SJCRH30 (cell line): ENCODE data around the gene MRPS35. TPM values are rescaled to one million over a fixed set of nuclear protein-coding genes. Genes with fewer than 3 reads are reported as not detected.

ENCODE experiments used
- DNase-seq, 2 experiments: peaks; one replicate each; pipeline ENCODE4 v3.0.0-alpha.2; 2015 to 2020
- H3K27ac ChIP-seq: fragments of 250-450 bp; sonication (Bioruptor Pico); 2 replicates; pipeline ENCODE4 v1.5.1; 2020; ENCODE audit warnings: mild to moderate bottlenecking, moderate library complexity
- H3K27me3 ChIP-seq: fragments of 250-450 bp; sonication (Bioruptor Pico); 2 replicates; pipeline ENCODE4 v1.5.1; 2020; ENCODE audit warnings: mild to moderate bottlenecking, moderate library complexity
- H3K36me3 ChIP-seq: fragments of 250-450 bp; sonication (Bioruptor Pico); 2 replicates; pipeline ENCODE4 v1.5.1; 2020; ENCODE audit warnings: mild to moderate bottlenecking, moderate library complexity
- H3K4me1 ChIP-seq: fragments of 250-450 bp; sonication (Bioruptor Pico); 2 replicates; pipeline ENCODE4 v1.5.1; 2020; ENCODE audit warnings: mild to moderate bottlenecking, moderate library complexity
- H3K4me3 ChIP-seq: fragments of 250-450 bp; sonication (Bioruptor Pico); 2 replicates; pipeline ENCODE4 v1.5.1; 2020; ENCODE audit warnings: mild to moderate bottlenecking, moderate library complexity
- H3K9me3 ChIP-seq: fragments of 250-450 bp; sonication (Bioruptor Pico); replicated peaks from 2 replicates; pipeline ENCODE4 v1.5.1; 2020; ENCODE audit warnings: mild to moderate bottlenecking, moderate library complexity
- total RNA-seq: library from RNA; depleted of rRNA; stranded (reverse); fragments of >200 nt; shearing (Covaris generic); gene quantifications from 2 replicates; pipeline ENCODE4 v1.2.3, GENCODE V29; 2014

MRPS35 gene
- total RNA-seq, 1 experiment from 2014 or later = 88.3 TPM

DNA sequence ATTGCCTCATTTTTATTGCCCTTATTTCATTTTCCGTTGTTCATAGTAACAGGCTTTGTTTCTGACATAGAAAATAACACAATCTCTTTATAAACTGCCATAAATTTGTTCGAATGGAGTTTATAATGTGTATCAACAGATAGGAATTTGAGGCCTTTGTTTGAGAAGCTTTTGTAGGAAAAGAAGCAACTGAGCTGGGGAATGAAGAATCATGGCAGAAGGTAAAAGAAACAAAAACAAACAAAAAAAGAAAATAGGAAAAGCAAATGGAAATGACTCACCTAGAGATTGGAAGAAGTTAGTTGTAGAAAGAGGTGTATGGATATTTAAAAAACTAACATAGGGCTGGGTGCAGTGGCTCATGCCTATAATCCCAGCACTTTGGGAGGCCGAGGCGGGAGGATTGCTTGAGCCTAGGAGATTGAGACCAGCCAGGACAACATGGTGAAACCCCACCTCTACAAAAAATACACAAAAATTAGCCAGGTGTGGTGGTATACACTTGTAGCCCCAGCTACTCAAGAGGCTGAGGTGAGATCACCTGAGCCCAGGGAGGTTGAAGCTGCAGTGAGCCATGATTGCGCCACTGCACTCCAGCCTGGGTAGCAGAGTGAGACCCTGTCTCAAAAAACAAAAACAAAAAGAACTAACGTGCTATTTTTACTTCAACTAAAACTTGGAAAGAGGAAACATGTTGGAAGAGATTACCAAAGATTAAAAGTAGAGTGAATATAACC, 14.9 kb upstream of the MRPS35 start:
- no peak overlapping the region for H3K4me3 ChIP-seq
- no peaks in the 10 kb centered on the region for H3K9me3 ChIP-seq
- no peak for DNase-seq
- H3K27me3 ChIP-seq = no peaks in the 10 kb centered on the region
- H3K4me1 ChIP-seq = no peaks in the 10 kb centered on the region
- H3K27ac ChIP-seq = no peak overlapping the region
- peaks cover 25% of the 10 kb centered on the region for H3K36me3 ChIP-seq

DNA sequence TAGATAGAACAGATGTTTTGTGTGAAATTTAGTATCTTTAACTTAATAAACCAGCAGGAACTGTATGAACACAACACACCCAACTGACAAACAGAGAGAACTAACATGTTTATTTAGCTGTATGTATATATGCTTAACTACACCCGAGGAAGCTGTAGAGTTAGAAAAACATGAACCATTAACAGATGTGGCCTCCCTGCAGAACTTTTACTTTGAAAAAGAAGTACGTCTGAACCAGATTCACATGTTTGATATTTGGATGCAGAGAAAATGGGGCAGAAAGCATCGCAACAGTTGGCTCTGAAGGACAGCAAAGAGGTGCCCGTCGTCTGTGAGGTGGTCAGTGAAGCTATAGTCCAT, 14.4 kb upstream of the MRPS35 start, which contains the start of gene REP15:
Gene REP15 (plus strand): TSS at position 155 of the 360 bp plus-strand sequence. CDS start 116 bp downstream, at position 271.
- DNase-seq = no peak
- Histone ChIP-seq H3K27ac (no peak within 1 kb of the TSS), H3K27me3 (no peaks in the 10 kb centered on the region), H3K4me3 (no peak within 1 kb of the TSS), H3K9me3 (no peaks in the 10 kb centered on the region), H3K36me3 (peaks cover 24% of the 10 kb centered on the region), H3K4me1 (no peaks in the 10 kb centered on the region)

DNA sequence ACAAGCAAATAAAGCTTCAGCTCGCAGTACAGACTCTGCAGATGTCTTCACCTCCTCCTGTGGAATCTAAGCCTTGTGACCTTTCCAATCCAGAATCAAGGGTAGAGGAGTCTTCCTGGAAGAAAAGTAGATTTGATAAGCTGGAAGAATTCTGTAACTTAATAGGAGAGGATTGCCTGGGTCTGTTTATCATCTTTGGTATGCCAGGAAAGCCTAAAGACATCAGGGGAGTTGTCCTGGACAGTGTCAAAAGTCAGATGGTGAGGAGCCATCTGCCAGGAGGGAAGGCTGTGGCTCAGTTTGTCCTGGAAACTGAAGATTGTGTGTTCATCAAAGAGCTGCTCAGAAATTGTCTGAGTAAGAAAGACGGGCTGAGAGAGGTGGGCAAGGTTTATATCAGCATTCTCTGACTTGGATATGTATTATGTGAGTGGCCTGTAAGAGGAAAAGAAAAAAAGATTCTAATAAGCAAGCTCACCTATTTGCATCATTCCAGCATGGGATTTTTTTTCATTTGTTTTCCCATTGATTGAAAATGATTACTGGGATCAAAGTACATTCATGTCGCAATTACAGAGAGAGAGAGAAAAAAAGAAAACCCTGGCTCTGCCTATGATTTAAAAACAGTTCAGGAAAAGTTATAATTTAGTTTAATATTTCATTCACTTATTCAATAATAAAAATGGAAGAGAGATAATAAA, 13.6 kb upstream of the MRPS35 start:
- Histone ChIP-seq H3K9me3 (no peaks in the 10 kb centered on the region), H3K36me3 (peaks cover 19% of the 10 kb centered on the region), H3K27ac (no peak overlapping the region), H3K27me3 (no peaks in the 10 kb centered on the region), H3K4me1 (no peaks in the 10 kb centered on the region), H3K4me3 (no peak overlapping the region)
- no peak for DNase-seq

DNA sequence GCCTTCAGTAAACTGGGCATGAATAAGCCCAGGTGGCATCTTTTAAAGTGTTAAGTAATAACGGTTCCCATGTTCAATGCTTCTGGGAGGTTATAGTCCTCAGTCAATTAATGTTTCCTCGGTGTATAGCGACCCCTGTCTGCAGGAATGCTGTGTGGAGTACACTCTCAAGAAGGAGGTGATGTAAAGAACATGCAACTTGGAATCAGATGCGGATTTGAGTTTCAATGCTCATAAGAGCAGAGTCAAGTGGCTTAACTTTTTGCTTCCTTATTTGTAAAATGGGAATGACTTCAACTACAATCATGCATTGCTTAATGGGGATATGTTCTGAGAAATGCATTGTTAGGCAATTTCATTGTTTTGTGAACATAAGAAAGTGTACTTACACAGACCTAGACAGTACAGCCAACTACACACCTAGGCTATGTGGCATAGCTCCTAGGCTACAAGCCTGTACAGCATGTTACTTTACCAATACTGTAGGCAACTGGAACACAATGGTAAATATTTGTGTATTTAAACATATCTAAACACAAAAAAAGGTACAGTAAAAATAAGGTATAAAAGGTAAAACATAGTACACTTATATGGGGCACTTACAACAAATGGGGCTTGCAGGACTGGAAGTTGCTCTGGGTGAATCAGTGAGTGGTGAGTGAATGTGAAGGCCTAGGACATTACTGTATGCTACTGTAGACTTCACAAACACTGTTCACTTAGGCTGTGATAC, 6.7 kb upstream of the MRPS35 start:
- Histone ChIP-seq H3K36me3 (no peaks in the 10 kb centered on the region), H3K4me1 (no peaks in the 10 kb centered on the region), H3K27me3 (no peaks in the 10 kb centered on the region), H3K4me3 (no peak overlapping the region), H3K9me3 (no peaks in the 10 kb centered on the region), H3K27ac (no peak overlapping the region)
- peak; percentile 75 to 88 for DNase-seq

DNA sequence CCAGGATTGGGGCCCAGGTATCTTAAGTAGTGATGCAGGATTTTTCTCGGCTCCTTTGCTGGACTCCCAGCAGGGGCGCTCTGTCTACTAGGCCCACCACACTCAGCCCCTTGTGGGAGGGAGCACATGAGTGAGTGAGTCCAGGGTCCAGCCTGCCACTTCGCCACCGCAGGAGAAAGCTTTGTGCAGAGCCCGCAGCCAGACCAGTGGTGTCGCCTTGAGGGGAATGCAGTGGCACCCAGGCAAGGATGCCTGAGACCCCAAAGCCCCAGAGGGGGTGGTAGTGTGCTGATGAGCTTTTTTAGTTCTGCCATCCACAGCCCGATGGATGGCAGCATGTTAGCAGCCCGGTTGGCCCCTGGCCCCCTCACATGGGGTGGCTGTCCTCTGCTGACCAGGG, 5.4 kb upstream of the MRPS35 start:
- H3K27me3 ChIP-seq = no peaks in the 10 kb centered on the region
- no peaks in the 10 kb centered on the region for H3K36me3 ChIP-seq
- DNase-seq = no peak

DNA sequence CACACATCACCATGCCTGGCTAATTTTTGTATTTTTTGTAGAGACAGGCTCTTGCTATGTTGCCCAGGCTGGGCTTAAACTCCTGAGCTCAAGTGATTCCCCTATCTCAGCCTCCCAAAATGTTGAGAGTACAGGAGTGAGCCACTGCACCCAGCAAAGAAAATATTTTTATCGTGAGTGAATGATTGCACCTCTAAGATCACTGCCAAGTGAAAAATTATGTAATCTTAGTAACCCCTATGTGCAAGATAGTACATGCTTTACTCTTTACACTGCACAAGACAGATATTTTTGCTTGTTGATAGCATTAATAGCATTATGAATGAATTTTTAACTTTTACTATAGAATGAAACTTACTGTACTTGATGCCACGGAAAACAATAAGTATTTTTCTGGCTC, 3.4 kb upstream of the MRPS35 start:
- Histone ChIP-seq H3K27ac (no peak overlapping the region), H3K4me3 (no peak overlapping the region), H3K36me3 (no peaks in the 10 kb centered on the region), H3K9me3 (no peaks in the 10 kb centered on the region), H3K27me3 (no peaks in the 10 kb centered on the region), H3K4me1 (no peaks in the 10 kb centered on the region)
- no peak for DNase-seq

More for the DNA sequence above, 5.4 kb upstream of the MRPS35 start:
- Histone ChIP-seq H3K27ac (no peak overlapping the region), H3K4me1 (no peaks in the 10 kb centered on the region), H3K9me3 (no peaks in the 10 kb centered on the region), H3K4me3 (no peak overlapping the region)

DNA sequence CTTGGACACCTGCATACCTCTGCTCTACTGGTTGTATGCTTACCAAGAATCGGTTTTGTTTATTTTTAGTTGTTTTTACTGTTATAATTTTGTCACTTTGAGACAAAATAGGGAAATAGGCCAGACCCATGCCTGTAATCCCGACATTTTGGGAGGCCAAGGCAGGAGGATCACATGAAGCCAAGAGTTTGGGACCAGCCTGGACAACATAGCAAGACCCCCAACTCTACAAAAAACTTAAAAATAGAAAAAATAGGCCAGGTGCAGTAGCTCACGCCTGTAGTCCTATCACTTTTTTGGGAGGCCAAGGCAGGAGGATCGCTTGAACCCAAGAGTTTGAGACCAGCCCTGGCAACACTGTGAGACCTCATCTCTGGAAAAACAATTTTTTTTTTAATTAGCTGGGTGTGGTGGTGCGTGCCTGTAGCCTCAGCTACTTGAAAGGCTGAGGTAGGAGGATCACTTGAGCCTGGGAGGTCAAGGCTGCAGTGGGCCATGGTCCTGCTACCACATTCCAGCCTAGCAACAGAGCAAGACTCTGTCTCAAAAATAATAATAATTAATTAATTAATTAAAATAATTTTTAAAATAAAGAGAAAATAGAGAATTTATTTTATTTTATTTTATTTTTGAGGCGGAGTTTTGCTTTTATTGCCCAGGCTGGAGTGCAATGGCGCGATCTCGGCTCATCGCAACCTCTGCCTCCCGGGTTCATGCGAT, 1.3 kb upstream of the MRPS35 start:
- Histone ChIP-seq H3K36me3 (no peaks in the 10 kb centered on the region; the same call in 1 of the 2 replicates), H3K4me1 (no peaks in the 10 kb centered on the region), H3K27ac (no peak overlapping the region; the same call in 1 of the 2 replicates), H3K4me3 (peak overlapping the region; percentile 87), H3K9me3 (no peaks in the 10 kb centered on the region), H3K27me3 (no peaks in the 10 kb centered on the region)
- DNase-seq = no peak

DNA sequence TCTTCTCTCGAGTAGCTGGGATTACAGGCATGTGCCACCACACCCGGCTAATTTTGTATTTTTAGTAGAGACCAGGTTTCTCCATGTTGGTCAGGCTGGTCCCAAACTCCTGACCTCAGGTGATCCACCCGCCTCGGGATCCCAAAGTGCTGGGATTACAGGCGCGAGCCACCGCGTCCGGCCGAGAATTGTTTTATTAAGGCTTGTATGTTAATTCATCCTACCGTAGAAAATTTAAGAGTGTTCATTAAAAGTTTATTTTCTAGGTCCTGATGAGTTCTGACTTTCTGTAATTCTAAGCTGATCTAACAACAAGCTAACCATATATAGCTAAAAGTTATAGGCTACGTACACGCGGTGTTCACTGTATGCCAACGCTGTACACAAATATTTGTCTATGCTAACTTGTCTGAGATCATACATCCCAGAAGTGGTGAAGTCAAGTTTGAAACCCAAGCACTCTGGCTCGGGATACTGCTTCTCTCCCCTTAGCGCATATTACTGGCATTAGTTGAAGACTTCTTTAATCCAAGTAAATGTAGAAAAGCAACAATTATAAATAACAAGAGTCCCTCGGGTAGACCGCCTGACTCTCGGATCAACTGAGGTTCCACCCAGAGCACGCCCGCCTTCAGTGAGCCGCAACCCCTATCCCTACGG, 570 bp upstream of the MRPS35 start:
- DNase-seq = no peak
- Histone ChIP-seq H3K36me3 (peaks cover 4% of the 10 kb centered on the region), H3K4me3 (peak overlapping the region; percentile 87), H3K9me3 (no peaks in the 10 kb centered on the region), H3K27ac (peak overlapping the region; percentile 72), H3K27me3 (no peaks in the 10 kb centered on the region), H3K4me1 (no peaks in the 10 kb centered on the region)

DNA sequence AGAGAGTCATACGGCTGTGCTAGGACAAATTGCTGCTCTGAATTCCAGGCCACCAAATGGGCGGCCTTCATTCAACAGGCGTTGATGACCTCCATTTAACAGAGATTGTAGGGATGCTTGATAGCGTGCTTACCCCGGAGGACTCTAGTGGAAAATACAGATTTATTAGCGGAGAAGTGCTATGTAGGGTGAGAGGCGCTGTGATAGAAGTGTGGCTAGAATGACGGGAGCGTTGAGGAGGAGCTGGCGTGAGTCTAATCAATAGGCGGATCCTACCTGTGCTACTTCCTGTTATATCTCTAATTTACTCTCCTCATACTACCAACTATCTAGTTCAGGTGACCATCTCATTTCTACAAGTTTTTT, 668 bp downstream of the MRPS35 start:
- Histone ChIP-seq H3K4me3 (peak overlapping the region; percentile 87), H3K9me3 (no peaks in the 10 kb centered on the region; the same call in 1 of the 2 replicates), H3K4me1 (no peaks in the 10 kb centered on the region), H3K27me3 (no peaks in the 10 kb centered on the region), H3K36me3 (peaks cover 16% of the 10 kb centered on the region), H3K27ac (peak overlapping the region; percentile 72)
- DNase-seq = no peak

DNA sequence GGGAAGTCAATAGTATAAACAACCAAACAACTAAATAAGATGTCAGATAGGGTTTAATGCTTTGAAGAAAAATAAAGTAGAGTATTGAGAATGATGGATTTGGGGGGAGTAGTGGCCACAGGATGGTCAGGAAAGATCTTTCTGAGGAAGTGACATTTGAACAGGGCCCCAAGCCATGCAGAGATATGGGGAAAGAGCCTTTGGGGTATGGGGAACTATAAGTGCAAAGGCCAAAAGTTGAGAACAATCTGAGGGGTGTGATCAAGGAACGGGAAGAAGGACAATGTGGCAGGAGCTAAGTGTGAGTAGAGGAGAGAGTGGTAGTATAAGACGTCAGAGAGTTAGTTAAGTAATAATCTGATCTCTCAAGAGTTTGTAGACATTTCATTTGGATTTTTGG, 1.3 kb downstream of the MRPS35 start:
- DNase-seq = no peak
- Histone ChIP-seq H3K9me3 (no peaks in the 10 kb centered on the region; the same call in 1 of the 2 replicates), H3K27me3 (no peaks in the 10 kb centered on the region), H3K4me1 (no peaks in the 10 kb centered on the region), H3K36me3 (peaks cover 23% of the 10 kb centered on the region), H3K4me3 (peak overlapping the region; percentile 87), H3K27ac (no peak overlapping the region)

DNA sequence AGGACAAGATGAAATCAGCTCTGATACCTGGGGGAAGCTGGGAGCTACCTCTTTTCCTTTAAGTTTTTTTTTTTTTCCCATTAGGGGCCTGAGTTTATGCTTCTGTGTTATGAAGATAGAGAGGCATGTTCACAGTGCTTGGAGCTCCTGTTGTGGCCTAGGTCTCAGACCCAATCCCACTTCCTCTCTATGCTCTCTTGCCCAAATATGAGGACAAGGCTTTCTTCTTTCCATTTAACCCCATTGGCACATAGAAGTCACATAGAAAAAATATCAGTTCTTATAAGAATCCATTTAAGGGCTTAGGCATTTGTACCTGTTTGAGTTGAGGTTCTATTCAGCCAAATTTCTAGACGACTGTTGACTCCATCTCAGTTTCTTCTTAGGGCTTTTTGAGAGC, 12.6 kb downstream of the MRPS35 start:
- Histone ChIP-seq H3K4me3 (no peak overlapping the region), H3K36me3 (peaks cover 58% of the 10 kb centered on the region), H3K9me3 (no peaks in the 10 kb centered on the region), H3K27me3 (no peaks in the 10 kb centered on the region), H3K4me1 (no peaks in the 10 kb centered on the region), H3K27ac (no peak overlapping the region)
- DNase-seq = no peak

DNA sequence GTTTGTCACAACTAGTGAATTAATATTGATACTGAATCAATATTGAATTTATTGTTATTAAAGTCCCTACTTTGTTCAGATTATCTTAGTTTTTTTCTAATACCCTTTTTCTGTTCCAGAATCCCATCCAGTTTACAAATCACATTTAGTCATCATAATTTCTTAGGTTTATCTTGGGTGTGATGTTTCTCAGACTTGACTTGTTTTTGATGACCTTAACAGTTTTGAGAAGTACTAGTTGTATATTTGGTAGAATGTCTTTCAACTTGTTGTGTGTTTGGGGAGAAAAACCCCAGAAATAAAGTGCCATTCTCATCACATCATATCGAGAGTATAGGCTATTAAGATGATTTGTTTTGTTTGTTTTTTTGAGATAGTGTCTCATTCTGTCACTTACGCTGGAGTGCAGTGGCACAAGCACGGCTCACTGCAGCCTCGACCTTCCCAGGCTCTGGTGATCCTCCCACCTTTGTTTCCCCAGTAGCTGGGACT, 19.5 kb downstream of the MRPS35 start:
- DNase-seq = no peak
- H3K36me3 ChIP-seq = peaks cover 52% of the 10 kb centered on the region

DNA sequence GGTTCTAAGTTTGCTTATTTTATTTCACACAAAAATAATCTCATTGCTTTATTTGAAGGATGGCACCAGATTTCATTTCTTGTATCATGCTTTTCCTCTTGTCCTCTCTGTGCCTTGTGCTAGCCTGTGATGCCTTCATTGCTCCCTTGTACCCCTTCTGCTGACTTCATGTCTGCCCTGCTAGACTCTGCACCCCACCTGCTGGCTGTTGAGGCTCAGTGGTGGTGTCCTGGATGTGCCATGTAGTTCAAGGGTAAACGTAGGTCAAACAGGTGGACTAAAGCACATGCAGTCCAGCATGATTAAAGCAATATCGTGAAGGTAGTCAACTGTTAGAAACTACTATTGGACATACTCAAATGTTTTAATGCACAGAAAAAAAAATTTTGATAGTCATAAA, 21.6 kb downstream of the MRPS35 start:
- Histone ChIP-seq H3K27me3 (no peaks in the 10 kb centered on the region), H3K4me1 (no peaks in the 10 kb centered on the region), H3K27ac (no peak overlapping the region), H3K9me3 (no peaks in the 10 kb centered on the region), H3K36me3 (peaks cover 56% of the 10 kb centered on the region), H3K4me3 (no peak overlapping the region)
- DNase-seq = peak; percentile 13 to 33

More for the DNA sequence above, 19.5 kb downstream of the MRPS35 start:
- Histone ChIP-seq H3K27ac (no peak overlapping the region), H3K4me3 (no peak overlapping the region), H3K4me1 (no peaks in the 10 kb centered on the region), H3K27me3 (no peaks in the 10 kb centered on the region), H3K9me3 (no peaks in the 10 kb centered on the region)

DNA sequence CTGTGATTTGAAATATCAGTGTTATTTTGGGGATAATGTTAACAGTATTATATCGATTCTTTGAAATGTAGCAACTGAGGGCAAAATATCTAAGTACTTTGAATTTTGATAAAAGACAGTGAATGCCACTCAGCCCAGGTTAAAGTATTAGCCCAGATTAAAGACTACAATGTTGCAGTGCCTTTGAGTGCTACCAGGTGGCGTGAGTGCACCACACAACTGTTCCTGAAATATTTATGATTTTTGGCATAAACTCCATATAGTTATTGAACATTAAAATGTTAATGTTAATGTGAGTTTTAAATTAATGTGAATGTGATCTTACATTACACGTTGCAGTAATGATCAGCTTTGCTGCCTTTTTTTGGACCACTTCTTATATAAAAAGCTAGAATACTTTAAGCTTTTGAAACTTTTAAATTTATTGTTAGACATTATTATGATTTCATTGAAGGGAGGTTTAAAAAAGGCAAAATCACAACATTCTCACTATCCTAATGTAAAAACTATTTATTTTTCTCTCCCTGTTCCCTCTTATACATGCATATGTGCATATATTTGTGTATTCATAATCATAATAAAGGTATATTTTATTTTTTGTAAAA, 22.5 kb downstream of the MRPS35 start:
- H3K36me3 ChIP-seq = peaks cover 58% of the 10 kb centered on the region
- H3K4me3 ChIP-seq = no peak overlapping the region
- DNase-seq = peak in 1 of 2 experiments; percentile 65
- no peaks in the 10 kb centered on the region for H3K27me3 ChIP-seq
- no peak overlapping the region for H3K27ac ChIP-seq
- H3K4me1 ChIP-seq = no peaks in the 10 kb centered on the region
- H3K9me3 ChIP-seq = no peaks in the 10 kb centered on the region
